ENCODE measurements around the gene MCM5.
"Not testable (repeated sequence)": the region's sequence is repeated elsewhere in the genome, so short reads cannot be mapped to it uniquely, and the experiment has no call there.

MCM5 gene

GRCh38 chr22:35435201-35435740 is 35.3 kb downstream of the MCM5 start:
- no peak for FAIRE-seq

- no peak for FAIRE-seq
Measured at GRCh38 chr22:35436421-35436820, 36.5 kb downstream of the MCM5 start.

- FAIRE-seq, result no peak
Measured at GRCh38 chr22:35437049-35437448, 37.1 kb downstream of the MCM5 start.

GRCh38 chr22:35438673-35439364 is 38.9 kb downstream of the MCM5 start:
- FAIRE-seq, result not testable (repeated sequence)

- FAIRE-seq, result no peak
Measured at GRCh38 chr22:35439365-35439717, 39.4 kb downstream of the MCM5 start.

GRCh38 chr22:35440129-35440528 is 40.2 kb downstream of the MCM5 start:
- no peak for FAIRE-seq

GRCh38 chr22:35441489-35442100 is 41.7 kb downstream of the MCM5 start:
- no peak for FAIRE-seq

- FAIRE-seq, result no peak
Measured at GRCh38 chr22:35442471-35442870, 42.5 kb downstream of the MCM5 start.

GRCh38 chr22:35443338-35443737 is 43.4 kb downstream of the MCM5 start:
- FAIRE-seq, result no peak

GRCh38 chr22:35443790-35444684 is 44.1 kb downstream of the MCM5 start:
- no peak for FAIRE-seq

GRCh38 chr22:35444685-35445399 is 44.9 kb downstream of the MCM5 start:
- FAIRE-seq, result no peak

- no peak for FAIRE-seq
Measured at GRCh38 chr22:35445933-35446332, 46.0 kb downstream of the MCM5 start.

GRCh38 chr22:35446365-35446764 is 46.4 kb downstream of the MCM5 start:
- no peak for FAIRE-seq

GRCh38 chr22:35448523-35448922 is 48.6 kb downstream of the MCM5 start:
- no peak for FAIRE-seq

- FAIRE-seq, result no peak
Measured at GRCh38 chr22:35449829-35450689, 50.1 kb downstream of the MCM5 start.

GRCh38 chr22:35450824-35451569 is 51.1 kb downstream of the MCM5 start:
- FAIRE-seq, result no peak

GRCh38 chr22:35451592-35451991 is 51.7 kb downstream of the MCM5 start:
- no peak for FAIRE-seq

- FAIRE-seq, result no peak
Measured at GRCh38 chr22:35452351-35452781, 52.4 kb downstream of the MCM5 start.

GRCh38 chr22:35452810-35453743 is 53.1 kb downstream of the MCM5 start:
- FAIRE-seq, result no peak
